Vagina (tissue), 2 donors: ENCODE results near the gene CNKSR2.

ENCODE experiments used
- CTCF ChIP-seq, 3 experiments: fragments of 450-650 bp in 2 of 3; fragments of 200-600 bp in 1 of 3; sonication (generic) in 1 of 3; IDR thresholded peaks; one replicate each; pipeline ENCODE4 v1.5.1; 2017 to 2019; ENCODE audit warnings: antibody characterized with exemption in 3 of 3, mild to moderate bottlenecking in 2 of 3, moderate library complexity in 2 of 3
- POLR2A ChIP-seq, 2 donors: fragments of 450-650 bp; IDR thresholded peaks; one replicate each; pipeline ENCODE4 v1.6.1; 2017; ENCODE audit warnings: antibody characterized with exemption in 2 of 2, mild to moderate bottlenecking in 2 of 2, moderate library complexity in 2 of 2
- POLR2AphosphoS5 ChIP-seq, 2 donors: sonication (generic); formaldehyde crosslinking; IDR thresholded peaks; one replicate each; pipeline ENCODE4 v1.9.0; 2017; ENCODE audit warnings: antibody characterized with exemption in 2 of 2, mild to moderate bottlenecking in 2 of 2, low read depth in 1 of 2; ENCODE audit not compliant: insufficient read depth in 1 of 2

- TF ChIP-seq CTCF (IDR thresholded peaks at IDR 0.05) (no peak), POLR2A (IDR thresholded peaks at IDR 0.05) (no peak), POLR2AphosphoS5 (IDR thresholded peaks at IDR 0.05; ENCODE audit: insufficient read depth in 1 of 2, low read depth in 1 of 2) (no peak)
Measured at GRCh38 chrX:21503593-21503992, 129.4 kb downstream of the CNKSR2 start.
